Uterus (tissue), 4 donors: ENCODE measurements around the gene IFNAR1. TPM values are rescaled to one million over a fixed set of nuclear protein-coding genes. Genes with fewer than 3 reads are reported as not detected.

ENCODE experiments used
- DNase-seq, 2 donors: peaks; one replicate each; pipeline ENCODE4 v3.0.0-alpha.2; 2019 to 2020
- H3K27ac ChIP-seq, 2 donors: fragments of 200-600 bp; sonication (generic); 1 replicate in 1 of 2; 2 replicates in 1 of 2; pipeline ENCODE4 v1.5.1; 2016 to 2018
- H3K27me3 ChIP-seq, 2 donors: fragments of 200-600 bp; sonication (generic); one replicate each; pipeline ENCODE4 v1.5.1; 2018 to 2019; ENCODE audit warnings: control low read depth in 1 of 2
- H3K36me3 ChIP-seq, 2 donors: fragments of 200-600 bp; sonication (generic); one replicate each; pipeline ENCODE4 v1.5.1; 2019; ENCODE audit warnings: control low read depth in 1 of 2
- H3K4me1 ChIP-seq, 2 donors: fragments of 200-600 bp; sonication (generic); one replicate each; pipeline ENCODE4 v1.5.1; 2018 to 2019; ENCODE audit warnings: control low read depth in 1 of 2
- H3K4me3 ChIP-seq, 2 donors: fragments of 200-600 bp; sonication (generic); 1 replicate in 1 of 2; 2 replicates in 1 of 2; pipeline ENCODE4 v1.5.1; 2018 to 2019; ENCODE audit warnings: mild to moderate bottlenecking in 1 of 2
- H3K9me3 ChIP-seq, 2 donors: fragments of 200-600 bp; sonication (generic); one replicate each; pipeline ENCODE4 v1.5.1; 2019; ENCODE audit warnings: control low read depth in 1 of 2
- CTCF ChIP-seq, 4 experiments: fragments of 200-600 bp in 2 of 4; fragments of 450-650 bp in 2 of 4; sonication (generic) in 2 of 4; IDR thresholded peaks; one replicate each; pipeline ENCODE4 v1.5.1; 2016 to 2019; ENCODE audit warnings: antibody characterized with exemption in 4 of 4, mild to moderate bottlenecking in 2 of 4, moderate library complexity in 1 of 4
- POLR2A ChIP-seq, 2 donors: fragments of 450-650 bp; IDR thresholded peaks; one replicate each; pipeline ENCODE4 v1.6.1; 2016; ENCODE audit warnings: antibody characterized with exemption in 2 of 2, mild to moderate bottlenecking in 1 of 2, moderate library complexity in 1 of 2
- intact Hi-C: fragments of 100-400 bp; cut with DNase I; formaldehyde crosslinking; loops from one replicate; pipeline ENCODE4 v1.15.1; 2023; ENCODE audit warnings: low total_unique reads
- total RNA-seq, 4 donors: library from RNA; depleted of rRNA in 3 of 4; stranded (reverse); fragments of >200 nt in 3 of 4; gene quantifications; one replicate each; pipeline versions ENCODE4 v1.1.0 to v1.2.4, GENCODE V29; 2014 to 2023
- donor health status: DM: yes; HTN: yes; CAD: no.

The IFNAR1 gene
- total RNA-seq, 4 donors from 2014 or later, result 26.8 to 115 (median 39.3) TPM

GRCh38 chr21:33292724-33293123 lies 32.0 kb upstream of the IFNAR1 start:
- H3K27me3 ChIP-seq, result no peaks in the 10 kb centered on the region
- no peak overlapping the region for H3K4me3 ChIP-seq
- H3K4me1 ChIP-seq, result no peaks in the 10 kb centered on the region
- H3K36me3 ChIP-seq, result no peaks in the 10 kb centered on the region
- no peaks in the 10 kb centered on the region for H3K9me3 ChIP-seq
- no peak overlapping the region for H3K27ac ChIP-seq
- DNase-seq, result no peak
- intact Hi-C loops, result no loop called here
- TF ChIP-seq POLR2A (IDR thresholded peaks at IDR 0.05) (no peak), CTCF (IDR thresholded peaks at IDR 0.05) (no peak)

GRCh38 chr21:33293136-33293535 lies 31.6 kb upstream of the IFNAR1 start:
- Histone ChIP-seq H3K4me1 (no peaks in the 10 kb centered on the region), H3K9me3 (no peaks in the 10 kb centered on the region), H3K27ac (no peak overlapping the region), H3K27me3 (no peaks in the 10 kb centered on the region), H3K4me3 (no peak overlapping the region), H3K36me3 (no peaks in the 10 kb centered on the region)
- no peak for TF ChIP-seq POLR2A (IDR thresholded peaks at IDR 0.05)
- no peak for TF ChIP-seq CTCF (IDR thresholded peaks at IDR 0.05)
- DNase-seq, result no peak
- intact Hi-C loops, result no loop called here

- H3K4me3 ChIP-seq, result no peak overlapping the region
- no peak overlapping the region for H3K27ac ChIP-seq
- H3K9me3 ChIP-seq, result no peaks in the 10 kb centered on the region
- H3K4me1 ChIP-seq, result no peaks in the 10 kb centered on the region
- no peak for DNase-seq
- H3K27me3 ChIP-seq, result no peaks in the 10 kb centered on the region
- intact Hi-C loops, result no loop called here
- no peaks in the 10 kb centered on the region for H3K36me3 ChIP-seq
- TF ChIP-seq CTCF (IDR thresholded peaks at IDR 0.05) (no peak), POLR2A (IDR thresholded peaks at IDR 0.05) (no peak)
Measured at GRCh38 chr21:33293811-33294216, 31.0 kb upstream of the IFNAR1 start.

GRCh38 chr21:33296156-33296555 lies 28.6 kb upstream of the IFNAR1 start:
- H3K27ac ChIP-seq, result no peak overlapping the region
- no peak for DNase-seq
- TF ChIP-seq POLR2A (IDR thresholded peaks at IDR 0.05) (no peak), CTCF (IDR thresholded peaks at IDR 0.05) (no peak)
- no peaks in the 10 kb centered on the region for H3K4me1 ChIP-seq
- no peak overlapping the region for H3K4me3 ChIP-seq
- no peaks in the 10 kb centered on the region for H3K36me3 ChIP-seq
- H3K27me3 ChIP-seq, result no peaks in the 10 kb centered on the region
- no peaks in the 10 kb centered on the region for H3K9me3 ChIP-seq
- intact Hi-C loops, result no loop called here

- intact Hi-C loops, result no loop called here
- no peak overlapping the region for H3K4me3 ChIP-seq
Measured at GRCh38 chr21:33299181-33299752, 25.5 kb upstream of the IFNAR1 start.

More at GRCh38 chr21:33299181-33299752, 25.5 kb upstream of the IFNAR1 start:
- DNase-seq, result no peak
- Histone ChIP-seq H3K27ac (no peak overlapping the region), H3K9me3 (no peaks in the 10 kb centered on the region), H3K4me1 (no peaks in the 10 kb centered on the region), H3K36me3 (no peaks in the 10 kb centered on the region), H3K27me3 (no peaks in the 10 kb centered on the region)
- no peak for TF ChIP-seq CTCF (IDR thresholded peaks at IDR 0.05)
- TF ChIP-seq POLR2A (IDR thresholded peaks at IDR 0.05), result no peak
